ENCODE data around the gene ALDOA. TPM values are rescaled to one million over a fixed set of nuclear protein-coding genes. Genes with fewer than 3 reads are reported as not detected.

ALDOA gene
- total and polyA plus RNA-seq, 10 of the 15 experiments (the other 5 are each of a cell fraction or from before 2014, with no cell fraction given), result 218 to 2,339 (median 1,095) TPM

DNA sequence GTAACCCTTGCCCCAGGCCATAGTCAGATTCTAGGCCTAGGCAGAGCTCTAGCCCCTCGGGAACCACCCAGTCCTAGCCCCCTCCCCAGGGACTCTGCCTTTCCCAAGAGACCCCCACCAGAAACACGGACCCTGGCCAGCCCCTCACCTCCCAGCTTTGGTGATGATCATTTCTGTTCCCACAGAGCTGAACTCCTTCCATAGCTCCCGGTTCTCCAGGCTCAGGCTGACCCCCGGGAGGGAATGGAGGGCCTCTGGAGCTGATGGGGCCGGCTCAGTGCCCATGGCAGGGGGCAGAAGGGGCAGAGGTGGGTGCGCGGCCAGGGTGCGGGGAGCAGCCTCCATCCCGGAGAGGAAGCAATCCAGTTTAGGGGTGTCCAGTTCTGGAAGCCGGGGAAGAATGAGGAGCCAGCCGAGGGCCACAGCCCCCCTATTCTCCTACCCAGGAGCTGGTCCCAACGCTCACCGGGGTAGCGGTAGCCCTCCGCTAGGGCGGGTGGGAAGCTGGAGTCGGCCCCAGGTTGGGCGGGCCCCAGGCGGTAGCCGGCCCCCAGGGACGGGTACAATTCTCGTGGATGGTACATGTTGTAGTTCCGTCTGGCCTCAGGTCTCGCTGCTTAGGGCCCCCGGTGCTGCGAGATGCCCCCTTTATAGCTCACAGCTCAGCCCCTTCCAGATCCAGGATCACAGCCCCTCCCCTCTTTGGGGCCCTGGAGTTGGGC, 25.2 kb downstream of the ALDOA start:
- no peaks in the 10 kb centered on the region for H3K9me3 ChIP-seq (replicated peaks; ENCODE audit: control insufficient read depth, insufficient read depth, low read length)
- no peak overlapping the region for H3K9ac ChIP-seq (ENCODE audit: control insufficient read depth, insufficient read depth, low read length)
- H4K20me1 ChIP-seq (ENCODE audit: control insufficient read depth, insufficient read depth), result no peaks in the 10 kb centered on the region
- WGBS (ENCODE audit: insufficient coverage, insufficient replicate concordance, low lambda C conversion rate, missing lambda C conversion rate), result 77% methylated on average over 26 of the region's 26 CpGs
- ChIA-PET CTCF (interaction anchor here (0.8 to 6.8 kb wide), 19 partner anchors 10 to 606 kb away, joined by 3 to 77 read pairs (median 10); partner anchors contain the start of genes ALDOA, CORO1A, DCTPP1 and GDPD3), RAD21 (ENCODE audit: unreplicated experiment) (interaction anchor here (0.7 to 3.7 kb wide), 16 partner anchors 21 to 545 kb away, joined by 3 to 42 read pairs (median 7); partner anchors contain the start of genes ALDOA, CORO1A, MAPK3 and TBC1D10B), SMC1A (ENCODE audit: uncharacterized antibody, unreplicated experiment) (interaction anchor here (1.3 to 3.4 kb wide), 5 partner anchors 9 to 318 kb away, joined by 3 to 18 read pairs (median 5); partner anchors contain the start of gene ZNF771), POLR2A (interaction anchor here (0.6 to 5.3 kb wide), 15 partner anchors 11 to 339 kb away, joined by 3 to 59 read pairs (median 5); partner anchors contain the start of genes ALDOA, CORO1A, DCTPP1 and PPP4C)
- H3K27ac ChIP-seq (ENCODE audit: control insufficient read depth, insufficient read depth), result no peak overlapping the region
- peak overlapping the region; percentile 72; the same call in 1 of the 2 replicates for H3K4me3 ChIP-seq
- H3K79me2 ChIP-seq (ENCODE audit: control insufficient read depth, insufficient read depth, low read length), result peaks cover 2% of the 10 kb centered on the region; the same call in 1 of the 2 replicates
- peaks cover 0 to 1% of the 10 kb centered on the region in 2 experiments; a peak in 1 of 4 replicates for H3K36me3 ChIP-seq (ENCODE audit: control insufficient read depth in 2 of 2, insufficient read depth in 2 of 2, low read length in 1 of 2)
- intact Hi-C loops (cut with micrococcal nuclease; ENCODE audit: unreplicated experiment) (loop anchor here (5.0 to 10.0 kb wide), 2 partner anchors 264 to 317 kb away; partner anchors contain the start of genes CD2BP2 and ZNF771), in situ Hi-C loops (cut with MboI) (loop anchor here (5.0 to 25.0 kb wide), 2 partner anchors 317 to 1797 kb away; partner anchors contain the start of gene ZNF771)
- ATAC-seq (no peak), DNase-seq (ENCODE audit: low read depth, low spot score) (no peak), FAIRE-seq (no peak)
- H2AFZ ChIP-seq (ENCODE audit: control insufficient read depth, low read depth, low read length), result no peak overlapping the region; the same call in 1 of the 2 replicates
- TF ChIP-seq PML (IDR thresholded peaks at IDR 0.05; ENCODE audit: low read length) (no peak), SIX5 (IDR thresholded peaks at IDR 0.05; ENCODE audit: low read depth, low read length, severe bottlenecking) (no peak)
- TF ChIP-seq, protein P1, sequence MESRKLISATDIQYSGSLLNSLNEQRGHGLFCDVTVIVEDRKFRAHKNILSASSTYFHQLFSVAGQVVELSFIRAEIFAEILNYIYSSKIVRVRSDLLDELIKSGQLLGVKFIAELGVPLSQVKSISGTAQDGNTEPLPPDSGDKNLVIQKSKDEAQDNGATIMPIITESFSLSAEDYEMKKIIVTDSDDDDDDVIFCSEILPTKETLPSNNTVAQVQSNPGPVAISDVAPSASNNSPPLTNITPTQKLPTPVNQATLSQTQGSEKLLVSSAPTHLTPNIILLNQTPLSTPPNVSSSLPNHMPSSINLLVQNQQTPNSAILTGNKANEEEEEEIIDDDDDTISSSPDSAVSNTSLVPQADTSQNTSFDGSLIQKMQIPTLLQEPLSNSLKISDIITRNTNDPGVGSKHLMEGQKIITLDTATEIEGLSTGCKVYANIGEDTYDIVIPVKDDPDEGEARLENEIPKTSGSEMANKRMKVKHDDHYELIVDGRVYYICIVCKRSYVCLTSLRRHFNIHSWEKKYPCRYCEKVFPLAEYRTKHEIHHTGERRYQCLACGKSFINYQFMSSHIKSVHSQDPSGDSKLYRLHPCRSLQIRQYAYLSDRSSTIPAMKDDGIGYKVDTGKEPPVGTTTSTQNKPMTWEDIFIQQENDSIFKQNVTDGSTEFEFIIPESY (IDR thresholded peaks at IDR 0.05), result no peak
- H3K4me1 ChIP-seq (ENCODE audit: control insufficient read depth, insufficient read depth, low read length), result peaks cover 22% of the 10 kb centered on the region
- BruUV-seq (replicated peaks), result no TSS peak
- peak overlapping the region; percentile 97; the same call in 1 of the 2 replicates for H3K4me2 ChIP-seq (ENCODE audit: control insufficient read depth, insufficient read depth)
- no peaks in the 10 kb centered on the region for H3K27me3 ChIP-seq (replicated peaks in 1 of 2; ENCODE audit: control insufficient read depth in 2 of 2, insufficient read depth in 2 of 2, low read length in 1 of 2)

Measured in GM12878 (cell line).